GM20431 (cell line): ENCODE data around the gene SLIRP.
"Not testable (repeated sequence)": the region's sequence is repeated elsewhere in the genome, so short reads cannot be mapped to it uniquely, and the experiment has no call there.

Experiments
- in situ Hi-C: fragments of 300-500 bp; cut with MseI, MboI; formaldehyde crosslinking; loops from one replicate; pipeline ENCODE4 v1.15.0; 2020; ENCODE audit warnings: low sequenced_read_pairs; ENCODE audit not compliant: unreplicated experiment

SLIRP gene

GRCh38 chr14:77707724-77708408, at the start of gene SLIRP, which contains the start of gene ALKBH1:
Gene SLIRP, plus strand, starts transcription at chr14:77708103. Its CDS starts 9 bp downstream, at chr14:77708112.
Gene ALKBH1, minus strand, starts transcription at chr14:77708023. Its CDS starts 19 bp downstream, at chr14:77708004.
- in situ Hi-C loops: no loop called here

GRCh38 chr14:77659831-77660230, 48.1 kb upstream of the SLIRP start:
- in situ Hi-C loops: no loop called here

- in situ Hi-C loops: no loop called here
Observed at GRCh38 chr14:77660754-77661153, 47.1 kb upstream of the SLIRP start.

GRCh38 chr14:77661562-77661961, 46.3 kb upstream of the SLIRP start:
- in situ Hi-C loops: not testable (repeated sequence)

GRCh38 chr14:77663293-77663692, 44.6 kb upstream of the SLIRP start:
- in situ Hi-C loops: no loop called here

- in situ Hi-C loops: no loop called here
Observed at GRCh38 chr14:77667331-77667730, 40.6 kb upstream of the SLIRP start.

- in situ Hi-C loops: no loop called here
Observed at GRCh38 chr14:77673193-77673592, 34.7 kb upstream of the SLIRP start.

- in situ Hi-C loops: no loop called here
Observed at GRCh38 chr14:77674931-77675330, 33.0 kb upstream of the SLIRP start.

GRCh38 chr14:77681196-77682157, 26.4 kb upstream of the SLIRP start:
- in situ Hi-C loops: no loop called here

- in situ Hi-C loops: no loop called here
Observed at GRCh38 chr14:77682158-77682553, 25.7 kb upstream of the SLIRP start.

GRCh38 chr14:77691259-77691658, 16.6 kb upstream of the SLIRP start:
- in situ Hi-C loops: no loop called here

- in situ Hi-C loops: no loop called here
Observed at GRCh38 chr14:77707355-77707723, 564 bp upstream of the SLIRP start.

GRCh38 chr14:77708749-77709148, 846 bp downstream of the SLIRP start:
- in situ Hi-C loops: no loop called here

GRCh38 chr14:77709412-77709811, 1.5 kb downstream of the SLIRP start:
- in situ Hi-C loops: no loop called here

- in situ Hi-C loops: no loop called here
Observed at GRCh38 chr14:77710364-77710763, 2.5 kb downstream of the SLIRP start.

GRCh38 chr14:77714926-77715325, 7.0 kb downstream of the SLIRP start:
- in situ Hi-C loops: no loop called here

GRCh38 chr14:77717608-77718305, 9.9 kb downstream of the SLIRP start:
- in situ Hi-C loops: no loop called here

GRCh38 chr14:77721437-77721836, 13.5 kb downstream of the SLIRP start:
- in situ Hi-C loops: no loop called here

GRCh38 chr14:77722301-77722700, 14.4 kb downstream of the SLIRP start:
- in situ Hi-C loops: no loop called here

GRCh38 chr14:77730976-77731497, 23.1 kb downstream of the SLIRP start:
- in situ Hi-C loops: no loop called here
